HG02973 (cell line): ENCODE results near the gene RYK.
"Not testable (repeated sequence)": the region's sequence is repeated elsewhere in the genome, so short reads cannot be mapped to it uniquely, and the experiment has no call there.

Experiments used
- ATAC-seq: cut with Tn5 transposase; IDR thresholded peaks from one replicate; pipeline ENCODE4 v1.9.1; 2021; ENCODE audit warnings: moderate library complexity; ENCODE audit not compliant: unreplicated experiment

The RYK gene

DNA sequence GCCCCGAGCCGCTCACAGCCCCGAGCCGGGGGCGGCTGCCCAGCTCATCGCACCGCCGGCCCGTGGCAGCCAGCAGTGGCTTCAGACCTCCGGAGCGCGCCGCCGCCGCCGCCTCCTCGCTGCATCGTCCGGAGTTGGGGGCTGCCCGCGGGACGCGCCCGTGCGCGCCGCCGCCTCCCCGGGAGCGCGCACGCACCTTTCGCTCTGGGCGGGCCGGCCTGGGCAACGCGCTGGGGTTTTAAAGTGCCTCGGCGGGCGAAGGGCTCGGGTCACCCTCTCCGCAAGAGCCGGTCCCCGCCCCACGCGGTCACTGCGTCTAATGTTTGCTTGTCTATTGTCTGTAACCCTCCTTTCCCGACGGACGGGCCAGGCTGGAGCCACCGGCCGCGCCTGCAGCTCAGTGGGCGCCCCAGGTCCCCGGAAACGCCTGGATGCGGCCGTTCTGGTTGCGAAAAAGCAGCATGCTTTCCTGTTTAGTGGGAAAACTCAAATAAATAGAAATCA lies at the start of gene RYK:
TSS of gene RYK (minus strand) at position 143 of the 504 bp plus-strand sequence. CDS start 205 bp downstream, outside the sequence.
- ATAC-seq: peak; percentile 82

- no peak for ATAC-seq
Measured at GRCh38 chr3:134299888-134300206, 49.2 kb upstream of the RYK start.

- ATAC-seq: no peak
Measured at GRCh38 chr3:134299185-134299887, 48.7 kb upstream of the RYK start.

- no peak for ATAC-seq
Measured at GRCh38 chr3:134298249-134298648, 47.6 kb upstream of the RYK start.

- no peak for ATAC-seq
Measured at GRCh38 chr3:134296616-134297015, 46.0 kb upstream of the RYK start.

GRCh38 chr3:134295930-134296329 lies 45.3 kb upstream of the RYK start:
- no peak for ATAC-seq

GRCh38 chr3:134294302-134295280 lies 43.9 kb upstream of the RYK start:
- ATAC-seq: peak; percentile 99

- no peak for ATAC-seq
Measured at GRCh38 chr3:134291319-134292254, 40.9 kb upstream of the RYK start.

GRCh38 chr3:134287512-134287911 lies 36.9 kb upstream of the RYK start:
- no peak for ATAC-seq

GRCh38 chr3:134284438-134284837 lies 33.8 kb upstream of the RYK start:
- no peak for ATAC-seq

DNA sequence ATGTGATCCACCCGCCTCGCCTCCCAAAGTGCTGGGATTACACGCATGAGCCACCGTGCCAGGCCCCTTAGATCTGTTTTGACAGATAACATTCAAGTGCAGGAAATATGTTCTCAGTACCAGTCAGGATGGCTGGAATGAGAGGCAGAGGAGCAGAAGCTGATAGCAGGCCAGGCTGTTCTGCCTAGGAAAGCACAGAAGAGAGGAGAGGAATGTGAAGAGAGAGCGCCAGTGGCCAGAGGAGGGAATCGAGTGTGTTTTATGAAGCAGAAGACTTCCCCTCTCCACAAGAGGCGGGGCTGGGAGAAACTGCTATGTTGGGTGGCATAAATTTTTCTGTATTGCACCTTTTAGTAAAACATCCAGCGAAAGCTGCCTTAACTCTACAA lies 32.0 kb upstream of the RYK start:
- ATAC-seq: no peak

DNA sequence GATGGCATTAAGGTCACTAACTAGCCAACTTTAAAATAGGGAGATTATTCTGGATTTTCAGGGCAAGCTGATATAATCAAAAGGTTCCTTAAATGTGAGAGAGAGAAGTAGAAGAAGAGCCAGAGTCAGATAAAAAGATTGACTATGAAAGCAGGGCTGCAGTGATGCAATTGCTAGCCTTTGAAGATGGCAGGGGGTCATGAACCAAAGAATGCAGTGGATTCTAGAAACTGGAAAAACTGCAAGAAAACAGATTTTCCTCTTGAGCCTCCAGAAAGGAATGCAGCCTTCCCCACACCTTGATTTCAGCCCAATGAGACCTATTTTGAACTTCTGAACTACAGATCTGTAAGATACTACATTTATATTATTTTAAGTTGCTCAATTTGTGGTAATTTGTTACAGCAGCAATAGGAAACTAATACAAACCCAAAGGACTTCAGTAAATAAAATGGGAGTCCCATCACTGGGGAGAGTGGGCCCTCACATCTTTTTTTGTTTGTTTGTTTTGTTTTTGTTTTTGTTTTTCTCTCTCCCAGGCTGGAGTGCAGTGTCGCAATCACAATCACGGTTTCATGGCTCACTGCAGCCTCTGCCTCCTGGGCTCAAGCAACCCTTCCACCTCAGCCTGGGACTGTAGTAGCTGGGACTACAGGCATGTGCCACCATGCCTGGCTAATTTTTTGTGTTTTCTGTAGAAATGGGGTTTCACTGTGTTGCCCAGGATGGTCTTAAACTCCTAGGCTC lies 31.4 kb upstream of the RYK start:
- ATAC-seq: no peak

GRCh38 chr3:134279466-134279865 lies 28.8 kb upstream of the RYK start:
- no peak for ATAC-seq

GRCh38 chr3:134277066-134277660 lies 26.5 kb upstream of the RYK start:
- ATAC-seq: no peak

DNA sequence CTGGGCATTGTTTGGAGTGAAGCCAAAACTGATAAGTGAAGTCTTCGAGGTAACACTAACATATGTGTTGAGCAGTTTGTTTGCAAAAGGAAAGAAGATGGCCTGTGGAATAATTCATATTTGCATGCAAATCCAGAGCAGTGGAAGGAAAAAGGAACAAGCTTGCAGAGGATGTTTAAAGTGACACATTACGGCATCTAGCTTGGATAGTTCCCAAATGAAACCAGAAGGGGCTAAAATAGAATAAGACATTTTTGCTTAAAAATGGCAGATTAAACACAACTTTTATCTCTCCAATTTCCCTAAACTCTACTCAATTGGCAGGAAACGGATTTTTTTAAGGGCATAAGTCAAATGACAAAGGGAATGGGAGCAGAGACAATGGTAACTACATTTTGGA lies 25.4 kb upstream of the RYK start:
- ATAC-seq: no peak

DNA sequence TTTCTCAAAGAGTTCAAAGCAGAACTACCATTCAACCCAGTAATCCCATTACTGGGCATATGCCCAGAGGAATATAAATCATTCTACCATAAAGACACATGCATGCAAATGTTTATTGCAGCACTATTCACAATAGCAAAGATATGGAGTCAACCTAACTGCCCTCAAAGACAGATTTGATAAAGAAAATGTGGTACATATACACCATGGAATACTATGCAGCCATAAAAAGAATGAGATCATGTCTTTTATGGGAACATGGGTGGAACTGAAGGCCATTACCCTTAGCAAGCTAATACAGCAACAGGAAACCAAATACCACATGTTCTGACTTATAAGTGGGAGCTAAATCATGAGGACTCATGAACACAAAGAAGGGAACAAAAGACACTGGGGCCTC lies 24.5 kb upstream of the RYK start:
- not testable (repeated sequence) for ATAC-seq

DNA sequence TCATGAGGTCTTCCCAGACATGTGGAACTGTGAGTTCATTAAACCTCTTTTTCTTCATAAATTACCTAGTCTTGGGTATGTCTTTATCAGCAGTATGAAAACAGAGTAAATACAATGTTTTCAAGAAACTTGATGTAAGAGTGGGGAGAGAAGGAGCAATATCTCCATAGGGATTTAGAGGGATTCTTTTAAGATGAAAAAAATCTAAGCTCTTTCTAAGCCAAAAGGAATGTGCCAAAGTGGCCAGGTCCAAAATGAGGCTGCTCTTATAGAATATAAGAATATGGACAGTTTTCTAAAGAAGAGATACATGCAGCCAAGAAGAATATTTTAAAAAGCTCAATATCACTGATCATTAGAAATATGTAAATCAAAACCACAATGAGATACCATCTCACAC lies 23.9 kb upstream of the RYK start:
- ATAC-seq: no peak

DNA sequence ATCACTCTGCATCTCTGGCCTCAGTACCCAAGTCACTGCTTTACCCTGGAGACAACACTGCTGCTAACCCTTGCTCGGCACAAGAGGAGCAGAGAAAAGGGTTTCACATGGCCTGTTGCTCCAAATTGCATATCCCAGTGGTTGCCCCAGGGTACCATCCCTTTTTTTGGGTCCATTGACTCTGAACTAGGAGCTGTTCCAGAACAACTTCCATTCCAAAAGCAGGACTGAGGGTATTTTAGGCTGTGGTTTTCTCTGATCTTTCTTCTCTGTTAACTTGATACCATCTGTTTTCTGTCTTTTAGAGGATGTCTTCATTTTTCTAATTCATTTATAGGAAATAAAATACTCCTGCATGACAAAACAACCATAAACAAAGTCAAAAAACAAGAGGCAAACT lies 17.3 kb upstream of the RYK start:
- no peak for ATAC-seq

DNA sequence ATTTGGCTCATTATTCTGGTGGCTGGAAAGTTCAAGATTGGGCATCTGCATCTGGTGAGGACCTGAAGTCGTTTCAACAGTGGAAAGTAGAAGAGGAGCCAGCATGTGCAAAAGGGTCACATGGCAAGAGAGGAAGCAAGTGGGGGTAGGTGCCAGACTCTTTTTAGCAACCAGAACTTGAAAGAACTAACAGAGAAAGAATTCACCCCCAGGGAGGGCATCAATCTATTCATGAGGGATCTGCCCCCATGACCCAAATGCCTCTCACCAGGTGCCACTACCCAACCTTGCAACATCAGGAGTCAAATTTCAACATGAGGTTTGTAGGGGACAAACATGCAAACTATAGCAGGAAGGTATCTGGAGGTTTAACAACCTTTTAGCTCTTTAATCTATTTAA lies 10.3 kb upstream of the RYK start:
- no peak for ATAC-seq
